HL-60/S4 treated with phorbol 12-myristate 13-acetate at 8.2 ng/mL for 4 days and 3 days (cell line): ENCODE measurements around the gene ZDHHC3.
"Not testable (repeated sequence)": the region's sequence is repeated elsewhere in the genome, so short reads cannot be mapped to it uniquely, and the experiment has no call there.

Experiments
- in situ Hi-C: fragments of 300-500 bp; cut with MboI; formaldehyde crosslinking; loops from 2 replicates; pipeline ENCODE4 v1.15.0; 2022; ENCODE audit warnings: low sequenced_read_pairs

Gene ZDHHC3

DNA sequence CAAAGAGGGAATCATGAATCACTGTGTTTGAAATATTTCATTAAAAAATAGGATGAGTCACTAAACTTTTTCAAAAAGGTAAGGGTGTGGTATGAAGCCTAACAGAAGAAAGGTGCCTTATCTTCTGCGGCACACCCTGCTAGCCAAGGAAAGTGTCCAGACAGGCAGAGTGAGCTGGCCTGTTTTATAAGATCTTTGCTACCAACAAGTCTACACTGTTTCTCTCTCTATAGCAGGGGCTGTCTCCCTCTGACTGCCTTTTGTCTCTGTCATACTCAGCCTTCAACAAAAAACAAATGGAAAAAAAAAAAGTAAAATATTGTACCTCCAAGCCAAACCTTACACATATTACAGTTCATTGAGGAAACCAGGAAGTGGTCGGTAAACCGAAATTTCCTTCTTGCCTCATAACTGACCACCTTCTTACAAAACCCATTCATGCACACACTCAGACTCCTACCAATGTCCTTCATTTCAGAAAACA is 9.1 kb downstream of the ZDHHC3 start:
- in situ Hi-C loops, result no loop called here

DNA sequence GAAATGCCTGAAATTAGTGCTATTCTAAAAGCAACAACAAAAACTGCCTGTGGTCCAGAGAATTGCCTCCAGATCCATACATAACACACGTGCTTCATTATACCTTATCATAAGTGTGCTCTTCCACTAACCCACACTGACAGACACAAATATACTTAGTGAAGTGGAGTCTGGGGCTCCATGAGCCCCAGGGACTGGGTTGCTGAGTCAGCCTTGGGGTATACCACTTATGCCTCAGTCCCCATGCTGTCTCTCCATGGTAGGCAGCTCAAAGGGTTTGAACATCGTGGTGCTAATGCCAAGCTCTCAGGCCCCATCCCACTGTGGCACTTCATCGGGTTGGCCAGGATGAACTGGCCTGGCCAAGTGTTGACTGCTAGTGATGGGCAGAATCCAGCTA is 10.8 kb downstream of the ZDHHC3 start:
- in situ Hi-C loops, result no loop called here

DNA sequence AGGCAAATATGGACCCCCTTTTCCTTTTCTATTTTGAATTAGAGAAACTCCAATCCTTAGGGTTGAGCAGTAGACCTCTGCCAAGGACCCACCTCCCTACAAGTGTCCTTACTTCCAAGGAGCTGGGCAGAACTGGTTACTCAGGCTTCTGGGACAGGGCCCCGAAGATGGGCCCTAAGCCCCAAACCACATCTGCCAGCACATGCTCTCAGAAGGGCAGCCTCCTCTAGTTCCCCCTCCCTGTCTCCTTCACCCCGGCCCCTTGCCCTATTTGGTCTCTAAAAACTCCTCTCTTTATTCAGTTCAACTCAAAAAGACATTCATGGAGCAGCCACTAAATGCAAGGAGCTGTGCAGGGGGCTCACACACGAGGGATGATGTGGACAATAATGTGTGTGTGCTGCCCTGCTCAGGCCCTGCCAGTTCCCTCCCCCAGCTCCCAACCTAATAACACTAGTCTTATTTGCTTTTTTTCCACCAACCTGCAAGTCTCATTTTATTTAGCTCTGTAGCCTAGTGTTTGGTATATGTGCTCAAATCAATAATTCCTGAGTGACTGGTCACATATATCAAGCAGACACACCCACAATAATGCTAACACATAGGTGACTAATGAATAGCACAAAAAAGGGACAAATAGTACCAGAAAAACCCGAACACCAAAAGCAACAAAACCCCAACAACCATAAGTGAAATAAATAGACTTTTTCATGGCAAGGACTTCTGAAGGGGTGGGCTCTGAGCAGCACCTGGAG is 12.2 kb downstream of the ZDHHC3 start:
- in situ Hi-C loops, result no loop called here

DNA sequence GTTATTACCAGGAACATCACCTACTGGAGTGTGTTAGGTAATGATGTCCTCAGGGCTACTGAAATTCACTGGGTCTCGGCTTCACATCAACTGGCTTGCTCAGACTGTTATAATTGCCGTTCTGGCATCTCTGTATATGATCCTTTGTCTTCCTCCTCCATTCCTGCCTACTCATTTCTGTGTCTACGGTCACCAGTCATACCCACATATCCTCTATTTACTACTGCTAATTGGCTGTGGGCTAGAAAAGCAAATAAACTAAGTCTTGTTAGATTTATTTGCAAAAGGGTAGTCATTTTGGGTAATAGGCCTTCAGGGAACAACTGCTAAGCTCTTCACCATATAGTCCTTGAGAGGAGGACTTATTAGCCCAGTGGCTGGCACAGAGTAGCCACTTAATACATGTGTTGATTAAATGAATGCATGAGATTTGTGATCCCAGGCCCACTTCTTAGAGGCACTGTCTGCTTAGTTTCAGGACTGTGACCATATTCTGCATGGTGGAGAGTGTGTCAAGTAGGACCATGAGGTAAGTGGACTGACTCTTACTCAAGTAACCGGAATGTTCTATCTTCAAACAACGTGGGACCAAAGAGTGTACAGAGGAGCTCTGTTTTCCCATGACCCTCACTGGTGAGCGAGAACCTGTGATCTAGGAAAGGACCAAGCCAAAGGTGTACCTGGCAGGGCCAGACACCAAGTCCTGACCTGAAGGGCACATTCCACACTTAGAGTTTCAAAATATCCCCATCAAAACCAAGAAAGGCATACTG is 13.2 kb downstream of the ZDHHC3 start:
- in situ Hi-C loops, result no loop called here

DNA sequence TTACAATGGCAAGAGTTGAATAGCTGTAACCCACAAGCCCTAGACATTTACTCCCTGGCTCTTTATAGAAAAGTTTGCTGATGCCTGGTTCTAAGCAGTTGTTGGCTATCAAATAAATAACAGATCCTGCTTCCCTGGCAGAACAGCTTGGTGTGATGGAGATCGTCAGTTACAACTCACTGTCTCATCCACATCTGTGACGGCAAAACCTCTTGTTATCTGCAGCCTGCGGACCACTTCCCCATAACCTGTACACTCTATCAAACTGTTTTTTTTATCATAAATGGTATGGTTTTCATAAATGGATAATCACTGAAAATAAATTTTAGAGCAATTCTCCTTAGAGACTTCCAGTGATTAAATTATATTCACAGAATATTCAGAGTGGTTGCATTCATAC is 14.1 kb downstream of the ZDHHC3 start:
- in situ Hi-C loops, result no loop called here

DNA sequence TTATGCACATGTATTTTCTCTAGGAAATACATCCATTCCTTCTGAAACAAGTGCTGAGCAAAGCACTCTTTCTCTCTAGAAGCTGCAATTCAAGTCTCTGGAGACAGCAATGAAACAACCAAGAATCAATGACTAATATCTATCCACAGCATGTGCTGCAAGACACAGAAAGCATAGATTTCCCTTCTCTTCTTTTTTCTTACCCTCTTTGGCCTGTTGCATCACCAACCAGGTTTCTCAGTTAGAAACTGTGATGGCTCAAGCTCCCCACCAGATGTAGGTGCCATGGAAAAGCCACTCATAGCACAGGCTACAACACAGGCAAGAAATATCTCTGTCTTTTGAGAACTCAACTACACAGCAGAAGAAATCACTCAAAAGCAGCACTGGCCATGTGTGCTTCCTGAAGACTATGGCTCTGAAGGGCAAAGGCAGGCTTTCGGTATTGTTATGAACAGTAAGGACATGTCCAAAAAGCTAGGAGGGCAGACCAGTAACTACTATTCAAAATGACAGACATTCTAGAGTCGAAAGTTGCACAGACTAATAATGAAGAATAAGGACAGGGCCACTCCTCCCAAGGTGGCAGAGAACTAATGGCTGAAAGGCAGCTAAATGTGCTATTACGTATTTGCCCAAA is 15.5 kb downstream of the ZDHHC3 start:
- in situ Hi-C loops, result no loop called here

DNA sequence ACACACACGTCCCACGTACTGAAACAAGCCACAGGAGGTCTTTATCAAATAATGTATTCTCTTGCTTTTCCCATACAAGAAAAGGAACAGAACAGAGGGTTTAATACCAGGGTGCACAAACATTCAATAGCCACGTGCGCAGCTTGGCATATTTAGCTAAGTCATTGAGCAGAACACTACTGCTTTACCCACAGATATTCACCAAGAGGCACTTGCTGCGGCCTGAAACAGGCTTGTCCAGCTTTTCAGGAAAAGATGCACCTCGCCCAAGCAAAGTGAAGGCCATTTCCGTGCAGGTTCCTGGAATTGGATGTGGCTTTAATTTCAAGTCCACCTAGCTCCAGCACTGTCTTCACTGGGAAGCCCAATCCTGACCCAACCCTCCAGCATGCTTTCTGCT is 17.6 kb downstream of the ZDHHC3 start:
- in situ Hi-C loops, result no loop called here

DNA sequence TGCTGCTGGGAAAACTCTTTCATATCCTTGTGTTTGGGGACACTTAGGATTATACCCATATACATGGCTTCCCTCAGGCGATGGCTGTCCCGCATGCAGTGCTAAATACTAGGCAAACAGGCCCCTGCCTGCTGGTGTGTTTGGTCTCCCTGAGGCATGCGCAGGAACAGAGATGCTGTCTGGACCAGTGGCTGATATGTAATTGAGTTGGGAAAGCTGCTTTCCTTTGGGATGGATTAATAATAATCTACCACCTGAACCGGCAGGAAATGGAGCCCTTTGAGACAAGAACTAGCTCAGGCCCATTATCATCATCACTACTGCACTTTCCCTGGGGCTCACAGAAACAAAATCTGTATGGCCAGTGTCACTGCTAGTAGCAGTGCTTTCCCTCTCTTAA is 18.0 kb downstream of the ZDHHC3 start:
- in situ Hi-C loops, result no loop called here

DNA sequence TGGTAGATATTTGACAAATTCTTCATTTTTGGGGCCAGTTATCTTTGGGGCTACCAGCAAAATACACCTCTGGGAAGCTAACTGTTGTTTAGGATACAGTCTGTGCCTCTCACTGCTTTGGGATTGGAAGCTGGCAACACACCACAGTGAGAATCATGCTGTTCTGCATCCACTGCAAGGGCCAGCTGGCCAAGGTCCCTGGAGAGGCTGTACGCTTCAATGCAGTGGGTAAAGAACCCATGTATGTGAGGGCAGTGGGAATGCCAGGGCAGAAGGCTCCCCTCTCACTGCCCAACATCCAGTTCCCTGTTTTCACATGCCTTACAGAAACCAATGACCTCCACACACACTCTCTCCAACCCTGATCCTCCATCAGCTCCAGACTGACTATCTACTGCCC is 20.1 kb downstream of the ZDHHC3 start:
- in situ Hi-C loops, result no loop called here

DNA sequence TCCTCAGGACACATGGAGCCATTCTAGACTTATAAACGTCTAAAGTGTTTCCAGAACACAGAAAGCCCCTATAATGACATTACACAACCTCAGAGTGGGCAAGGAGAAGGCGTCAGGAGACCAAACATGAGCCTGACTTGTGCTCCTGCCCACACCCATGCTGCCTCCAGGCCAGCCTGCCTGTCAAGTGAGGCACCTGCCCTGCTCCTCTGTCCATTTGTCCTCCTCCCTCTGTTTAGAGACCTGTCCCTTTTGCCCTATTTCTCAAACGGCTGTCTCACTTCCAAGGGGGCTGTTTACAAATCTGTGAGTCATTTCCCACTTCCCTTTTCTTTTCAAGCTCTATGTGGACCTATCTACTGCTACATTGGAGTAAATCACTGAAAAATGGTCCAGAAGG is 21.0 kb downstream of the ZDHHC3 start:
- in situ Hi-C loops, result no loop called here

DNA sequence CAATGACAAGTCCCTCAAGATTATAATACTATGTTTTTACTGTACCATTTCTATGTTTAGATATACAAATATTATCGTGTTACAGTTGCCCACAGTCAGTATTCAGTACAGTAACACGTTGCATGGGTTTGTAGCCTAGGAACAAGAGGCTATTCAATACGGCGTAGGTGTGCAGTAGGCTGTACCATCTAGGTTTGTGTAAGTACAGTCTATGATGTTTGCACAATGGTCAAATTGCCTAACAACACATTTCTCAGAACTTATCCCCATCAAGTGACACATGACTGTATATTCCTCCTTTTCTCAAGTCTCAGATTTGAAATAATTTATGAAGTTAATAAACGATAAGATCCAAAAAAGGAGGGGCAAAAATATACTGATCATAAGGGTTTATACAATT is 21.7 kb downstream of the ZDHHC3 start:
- in situ Hi-C loops, result no loop called here

DNA sequence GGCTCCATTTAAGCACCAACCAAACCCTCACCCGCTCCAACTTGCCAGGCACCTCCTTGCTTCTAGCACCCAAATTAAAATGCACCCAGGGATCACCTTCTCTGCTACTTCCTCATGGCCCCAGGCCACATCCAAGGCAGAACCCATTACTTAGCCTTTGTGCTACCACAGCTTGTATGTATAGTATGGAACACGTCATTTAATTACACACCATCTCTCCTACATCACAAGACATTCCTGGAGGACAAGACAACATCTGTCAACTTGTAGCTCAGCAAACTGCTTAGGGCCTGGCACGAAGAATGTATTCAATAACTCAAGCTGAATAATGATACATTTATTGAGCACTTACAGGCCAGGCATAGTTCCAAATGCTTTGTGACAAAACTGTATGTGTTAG is 23.3 kb downstream of the ZDHHC3 start:
- in situ Hi-C loops, result no loop called here

DNA sequence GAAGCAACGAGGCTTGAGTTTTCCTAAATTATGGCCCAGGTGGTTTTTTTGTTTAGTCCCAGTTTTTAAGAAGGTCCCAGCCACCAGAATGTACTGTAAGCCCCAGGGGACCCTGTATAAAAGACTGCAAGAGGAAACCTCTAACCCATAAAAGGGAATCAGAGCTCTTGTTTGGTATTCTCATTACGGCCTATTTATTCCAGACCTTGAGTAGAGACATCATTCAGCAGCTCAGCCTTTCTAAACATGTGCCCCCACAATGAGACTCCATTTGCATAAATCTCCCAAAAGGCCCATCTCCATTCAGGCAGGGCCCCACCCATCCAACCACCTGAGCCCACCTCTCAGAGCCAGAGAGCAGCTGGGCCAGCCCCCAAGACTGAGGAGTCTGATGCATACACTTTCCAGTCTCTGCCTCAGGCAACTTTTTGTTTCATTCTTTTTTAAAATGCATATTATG is 25.7 kb downstream of the ZDHHC3 start:
- in situ Hi-C loops, result no loop called here

DNA sequence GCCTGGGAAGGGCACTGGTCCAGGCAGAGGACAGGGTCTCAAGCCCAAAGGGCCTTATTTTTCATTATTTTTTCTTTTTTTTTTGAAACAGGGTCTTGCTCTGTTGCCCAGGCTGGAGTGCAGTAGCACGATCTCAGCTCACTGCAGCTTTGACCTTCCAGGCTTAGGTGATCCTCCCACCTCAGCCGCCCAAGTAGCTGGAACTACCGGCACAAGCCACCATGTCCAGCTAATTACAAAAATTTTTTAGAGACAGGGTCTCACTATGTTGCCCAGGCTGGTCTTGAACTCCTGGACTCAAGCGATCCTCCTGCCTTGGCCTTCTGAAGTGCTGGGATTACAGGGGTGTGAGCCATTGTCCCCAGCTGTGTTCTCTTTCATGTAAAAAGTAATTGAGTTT is 26.2 kb downstream of the ZDHHC3 start:
- in situ Hi-C loops, result not testable (repeated sequence)

DNA sequence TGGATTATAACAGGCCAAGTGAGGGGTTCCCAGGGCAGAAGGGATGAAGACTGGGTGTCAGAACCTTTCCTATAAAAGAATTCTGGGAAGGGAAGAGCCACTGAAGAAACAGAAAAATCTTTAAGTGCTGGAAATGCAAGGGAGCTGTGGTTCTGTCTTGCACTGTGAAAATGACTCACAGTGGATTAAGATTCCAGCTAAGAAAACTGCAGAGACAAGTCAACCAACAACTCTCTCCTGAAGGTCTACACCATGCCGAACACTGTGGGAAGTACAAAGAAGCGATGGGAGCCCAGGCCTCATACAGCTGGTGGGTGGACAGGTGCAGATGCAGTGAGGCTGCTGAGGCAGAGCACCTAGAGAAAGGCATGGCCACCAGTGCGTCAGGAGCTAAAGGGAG is 27.7 kb downstream of the ZDHHC3 start:
- in situ Hi-C loops, result no loop called here

DNA sequence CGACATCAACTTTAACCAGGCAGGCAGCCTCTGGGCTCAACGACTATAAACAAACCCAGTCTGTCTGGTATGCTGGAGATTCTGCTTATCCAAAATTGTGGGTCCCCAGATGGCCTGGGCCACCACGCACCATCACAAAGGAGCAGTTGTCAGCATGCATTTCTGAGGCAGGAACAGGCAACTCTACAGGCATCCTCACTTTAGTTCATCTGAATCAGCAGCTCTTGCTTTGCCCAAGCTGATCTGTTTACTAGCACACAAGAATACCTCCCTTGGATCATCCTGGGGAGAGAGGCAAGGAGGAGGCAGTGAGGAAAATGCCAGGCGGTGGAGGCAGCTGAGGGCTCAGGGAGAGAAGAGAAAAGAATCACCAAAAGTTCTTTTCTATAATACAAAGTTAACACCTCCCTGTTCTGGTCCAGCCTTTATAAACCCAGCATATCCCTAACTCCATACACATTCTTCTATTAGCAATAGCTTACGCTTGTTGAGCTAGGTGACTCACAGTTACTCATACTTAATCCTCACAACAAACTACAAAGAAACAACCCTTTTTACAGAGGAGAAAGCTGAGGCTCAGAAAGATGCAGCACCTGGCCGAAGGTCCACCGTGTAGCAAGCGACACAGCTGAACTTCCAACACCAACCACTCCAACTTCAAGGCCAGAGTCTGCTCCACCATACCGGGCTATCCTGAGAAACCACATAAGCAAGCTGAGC is 33.6 kb downstream of the ZDHHC3 start:
- in situ Hi-C loops, result no loop called here

DNA sequence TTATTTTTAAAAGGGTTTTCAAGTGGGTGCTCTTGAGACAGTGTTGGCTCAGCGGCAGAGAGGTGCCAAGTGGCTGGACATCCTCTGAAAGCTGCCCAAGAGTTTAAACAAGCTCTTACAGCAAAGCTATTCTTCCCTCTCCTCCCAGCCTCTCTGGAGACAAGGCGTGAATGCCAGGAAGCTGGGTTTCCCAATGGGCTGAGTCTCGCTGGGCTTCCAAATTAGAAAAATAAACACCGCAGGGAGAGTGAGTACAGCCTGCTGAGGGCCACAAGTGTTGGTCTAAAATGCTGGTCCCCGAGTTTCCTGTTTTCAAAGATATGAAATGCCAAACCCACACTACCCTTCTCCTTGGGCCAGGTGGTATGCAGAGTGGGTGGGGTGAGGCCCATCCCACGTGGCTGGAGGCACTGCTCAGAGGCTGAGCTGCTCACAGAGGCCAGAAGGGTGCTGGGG is 36.4 kb downstream of the ZDHHC3 start:
- in situ Hi-C loops, result no loop called here

DNA sequence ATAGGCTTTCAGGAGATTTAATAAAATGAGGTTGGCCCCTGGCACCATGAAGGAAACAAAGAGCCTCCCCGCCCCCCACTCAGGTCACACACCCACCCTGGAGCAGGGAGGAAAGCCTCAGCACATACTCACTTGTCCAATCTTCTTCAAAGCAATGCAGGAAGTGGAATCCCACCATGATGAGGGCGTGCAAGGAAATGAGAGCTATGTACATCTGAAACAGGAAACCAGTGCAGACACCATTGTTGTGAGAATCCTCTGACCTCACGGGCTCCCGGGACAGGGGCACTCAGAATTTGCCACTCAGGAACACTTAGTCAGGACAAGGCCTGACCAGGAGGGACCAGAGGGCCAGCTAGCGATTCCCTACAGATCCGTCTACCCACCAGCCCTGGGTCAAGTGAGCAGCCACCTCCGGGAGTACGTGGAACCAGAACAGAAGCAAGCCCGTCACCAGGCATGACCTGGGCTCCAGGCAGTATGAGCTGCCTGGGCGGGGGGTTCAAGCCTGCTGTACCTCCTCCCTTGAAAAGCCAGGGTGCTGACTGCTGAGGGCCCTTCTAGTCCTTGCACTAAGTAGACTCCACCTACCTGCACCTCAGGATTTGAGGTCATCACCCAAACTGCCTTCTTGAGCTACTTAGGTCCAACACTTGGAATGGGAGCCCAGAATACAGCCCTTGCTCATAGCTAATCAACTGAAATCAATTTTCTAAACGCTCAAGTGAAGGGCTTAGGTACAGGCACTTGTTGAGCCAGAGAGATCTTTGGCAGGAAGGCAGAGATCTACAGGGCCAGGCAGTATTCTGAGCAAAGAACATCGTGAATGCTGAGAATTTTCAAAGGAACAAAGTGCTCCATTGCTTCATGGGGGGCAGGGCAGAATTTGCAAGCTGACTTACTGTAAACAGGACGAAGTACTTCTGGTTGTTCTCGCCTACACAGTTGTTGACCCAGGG is 42.7 kb downstream of the ZDHHC3 start:
- in situ Hi-C loops, result no loop called here

DNA sequence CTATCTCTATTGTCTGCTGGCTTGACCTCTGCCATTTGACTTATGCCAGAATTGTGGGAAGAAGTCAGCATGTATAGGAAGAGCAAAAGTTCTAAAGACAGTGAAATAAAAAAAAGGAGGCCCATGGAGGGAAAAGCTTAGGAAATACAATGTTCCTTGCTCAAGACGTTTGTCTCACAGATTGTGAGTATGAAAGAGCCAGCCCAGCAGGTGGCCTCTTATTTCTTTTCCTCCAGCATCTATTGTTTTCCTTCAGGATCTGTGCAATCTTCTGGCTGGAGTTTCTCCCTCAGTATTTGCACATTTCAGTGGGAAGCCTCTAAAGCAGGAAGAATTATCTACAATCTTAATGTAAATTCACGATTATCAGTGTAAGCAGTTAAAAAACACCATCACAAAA is 43.7 kb downstream of the ZDHHC3 start:
- in situ Hi-C loops, result no loop called here

DNA sequence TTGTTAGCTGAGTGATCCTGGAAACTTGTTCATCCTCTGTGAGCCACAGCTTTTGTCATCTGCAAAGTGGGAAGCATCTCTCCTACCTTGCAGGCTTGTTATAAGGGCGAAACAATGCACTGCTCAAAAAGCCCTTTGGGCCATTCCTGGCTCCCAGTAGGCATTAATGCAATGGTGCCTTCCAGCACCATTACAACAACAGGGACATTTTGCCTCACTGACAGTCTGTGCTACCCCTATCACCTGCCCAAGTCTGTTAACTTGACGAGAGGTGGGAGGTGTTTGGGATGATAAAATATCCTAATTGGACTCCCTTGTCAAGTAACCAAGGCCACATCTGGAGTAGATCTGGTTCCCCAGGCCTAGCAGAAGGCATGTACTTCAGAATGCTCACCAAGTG is 44.2 kb downstream of the ZDHHC3 start:
- in situ Hi-C loops, result no loop called here
